Aorta (tissue), 5 donors: ENCODE measurements around the gene CLASRP. TPM values are rescaled to one million over a fixed set of nuclear protein-coding genes. Genes with fewer than 3 reads are reported as not detected.

ENCODE experiments used
- ATAC-seq: fragments of 200-7000 bp; cut with Tn5 transposase; one replicate; pipeline ENCODE4 v1.9.1; 2022; ENCODE audit warnings: moderate library complexity; ENCODE audit not compliant: low FRiP score
- DNase-seq, 2 donors: peaks; one replicate each; pipeline ENCODE4 v3.0.0-alpha.2; 2020
- H3K27ac ChIP-seq, 2 donors: one replicate each; pipeline ENCODE4 v1.5.1; 2013; ENCODE audit warnings: low read length in 2 of 2, mild to moderate bottlenecking in 2 of 2, moderate library complexity in 2 of 2, control low read depth in 1 of 2, inconsistent platforms in 1 of 2, low read depth in 1 of 2
- H3K27me3 ChIP-seq, 2 donors: one replicate each; pipeline ENCODE4 v1.6.1; 2013; ENCODE audit warnings: control low read depth in 1 of 2, low read length in 1 of 2, mild to moderate bottlenecking in 1 of 2, moderate library complexity in 1 of 2; ENCODE audit not compliant: insufficient read depth in 2 of 2, control insufficient read depth in 1 of 2
- H3K36me3 ChIP-seq, 2 donors: one replicate each; pipeline ENCODE4 v1.6.1; 2013; ENCODE audit warnings: control low read depth in 1 of 2, low read length in 1 of 2, mild to moderate bottlenecking in 1 of 2; ENCODE audit not compliant: insufficient read depth in 2 of 2, control insufficient read depth in 1 of 2
- H3K4me1 ChIP-seq, 2 donors: one replicate each; pipeline ENCODE4 v1.6.1; 2013; ENCODE audit warnings: low read length in 2 of 2, control low read depth in 1 of 2, mild to moderate bottlenecking in 1 of 2, moderate library complexity in 1 of 2; ENCODE audit not compliant: insufficient read depth in 2 of 2, control insufficient read depth in 1 of 2
- H3K4me3 ChIP-seq, 2 donors: one replicate each; pipeline ENCODE4 v1.5.1; 2013; ENCODE audit warnings: low read length in 2 of 2, control low read depth in 1 of 2, mild to moderate bottlenecking in 1 of 2
- H3K9me3 ChIP-seq: one replicate; pipeline ENCODE4 v1.6.1; 2013; ENCODE audit warnings: mild to moderate bottlenecking, low read length; ENCODE audit not compliant: control insufficient read depth
- WGBS, 2 donors: extraction: QIAGEN DNeasy Blood & Tissue Kit; methylation state at CpG; one replicate each; pipeline ENCODE4 v1.1.7; 2013; 5-methylcytosine and 5-hydroxymethylcytosine counted together
- intact Hi-C, 2 donors: fragments of 100-400 bp; cut with DNase I; formaldehyde crosslinking; loops; one replicate each; pipeline versions ENCODE4 v1.14.2 to v1.15.0; 2022
- polyA plus RNA-seq, 2 donors: library from polyadenylated mRNA; stranded (reverse); fragments of 200-250 nt; gene quantifications; one replicate each; pipeline ENCODE4 v1.2.3, GENCODE V29; 2013
- total RNA-seq, 2 donors: library from RNA; stranded (reverse); fragmentation: NEBNext Ultra II Directional; extraction: Animal tissue kit (Norgen Biotek cat#: 25700); gene quantifications; one replicate each; pipeline ENCODE4 v1.2.1, GENCODE V29; 2021
- donor health status: healthy with polysubstance abuse.
- donor health status: Bipolar disorder and iron deficiency.
- donor health status: DM: no; HTN: no; CAD: no.
- donor health status: DM: no; HTN: no; CAD: no.
- donor health status: DM: yes; HTN: yes; CAD: no.

CLASRP gene
- total and polyA plus RNA-seq, 4 donors, result 18.2 to 209 (median 92.2) TPM

DNA sequence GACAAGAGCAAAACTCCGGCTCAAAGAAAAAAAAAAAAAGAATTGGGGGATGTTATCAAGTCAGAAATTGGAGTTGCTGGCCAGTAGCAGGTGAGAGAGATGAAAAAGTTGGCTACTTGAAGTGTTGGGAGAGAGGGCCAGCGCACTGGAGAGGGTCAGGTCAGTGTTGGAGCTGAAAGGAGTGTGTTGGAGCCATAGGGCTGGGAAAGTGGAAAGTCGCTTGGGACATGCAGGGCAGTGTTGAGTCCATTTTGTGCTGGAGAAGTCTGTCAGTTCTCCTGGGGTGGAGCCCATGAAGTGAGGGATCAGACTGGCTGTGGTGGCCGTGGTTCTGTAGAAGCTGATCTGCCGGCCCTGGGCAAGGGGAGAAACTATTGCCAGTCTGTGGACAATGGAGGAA is 55.9 kb downstream of the CLASRP start:
- no peaks in the 10 kb centered on the region for H3K27me3 ChIP-seq
- ATAC-seq, result no peak
- no peak overlapping the region for H3K27ac ChIP-seq
- peaks cover 0 to 2% of the 10 kb centered on the region in 2 donors for H3K4me1 ChIP-seq
- no peaks in the 10 kb centered on the region for H3K9me3 ChIP-seq
- WGBS, 2 donors, result 81% methylated on average over 5 of the region's 5 CpGs
- H3K4me3 ChIP-seq, result no peak overlapping the region
- H3K36me3 ChIP-seq, result no peaks in the 10 kb centered on the region
- no peak for DNase-seq
- intact Hi-C loops, result loop anchor here in 1 of 2 donors (5.0 kb wide), 1 partner anchor 83 kb away; the partner anchor contains the start of genes BLOC1S3 and TRAPPC6A

DNA sequence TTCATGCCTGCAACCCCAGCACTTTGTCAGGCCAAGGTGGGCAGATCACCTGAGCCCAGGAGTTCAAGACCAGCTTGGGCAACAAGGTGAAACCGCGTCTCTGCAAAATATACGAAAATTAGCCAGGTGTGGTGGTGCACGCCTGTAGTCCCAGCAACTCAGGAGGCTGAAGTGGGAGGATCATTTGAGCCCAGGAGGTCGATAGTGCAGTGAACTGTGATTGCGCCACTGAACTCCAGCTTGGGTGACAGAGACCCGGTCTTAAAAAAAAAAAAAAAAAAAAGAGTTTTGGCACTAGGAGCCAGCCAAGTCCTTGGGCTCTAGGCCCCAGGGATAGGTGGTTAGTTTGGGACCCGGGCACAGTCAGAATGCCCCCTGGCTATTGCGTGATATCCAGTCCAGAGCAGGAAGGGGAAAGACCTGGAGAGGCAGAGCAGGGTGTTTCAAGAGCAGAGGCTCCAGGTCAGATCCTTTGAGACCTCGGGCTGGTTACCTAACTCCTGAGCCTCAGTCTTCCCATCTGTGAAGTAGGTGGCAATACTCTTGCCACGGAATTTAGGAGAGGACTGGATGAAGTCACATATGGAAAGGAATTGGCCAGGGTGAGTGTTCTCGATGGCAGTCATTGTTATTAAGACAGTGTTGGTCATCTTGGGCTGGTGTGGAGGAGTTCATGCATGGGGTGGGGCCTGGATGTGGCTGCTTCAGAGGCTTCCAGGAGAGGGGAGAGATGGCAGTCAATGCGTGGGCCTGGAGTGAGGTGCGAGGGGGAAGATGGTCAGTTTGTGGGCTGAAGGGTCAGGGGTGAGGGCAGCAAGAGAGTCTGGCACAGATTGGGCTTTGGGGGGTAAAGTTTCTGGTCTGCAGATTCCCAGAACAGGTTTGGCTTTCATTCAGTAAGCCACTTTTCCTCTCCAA is 56.9 kb downstream of the CLASRP start:
- DNase-seq (no peak), ATAC-seq (no peak)
- H3K4me1 ChIP-seq, result peaks cover 0 to 2% of the 10 kb centered on the region in 2 donors
- no peak overlapping the region for H3K4me3 ChIP-seq
- no peaks in the 10 kb centered on the region for H3K36me3 ChIP-seq
- WGBS, 2 donors, result 90 to 91% methylated on average over 14 of the region's 14 CpGs
- no peaks in the 10 kb centered on the region for H3K27me3 ChIP-seq
- no peaks in the 10 kb centered on the region for H3K9me3 ChIP-seq
- intact Hi-C loops, result no loop called here
- H3K27ac ChIP-seq, result no peak overlapping the region

DNA sequence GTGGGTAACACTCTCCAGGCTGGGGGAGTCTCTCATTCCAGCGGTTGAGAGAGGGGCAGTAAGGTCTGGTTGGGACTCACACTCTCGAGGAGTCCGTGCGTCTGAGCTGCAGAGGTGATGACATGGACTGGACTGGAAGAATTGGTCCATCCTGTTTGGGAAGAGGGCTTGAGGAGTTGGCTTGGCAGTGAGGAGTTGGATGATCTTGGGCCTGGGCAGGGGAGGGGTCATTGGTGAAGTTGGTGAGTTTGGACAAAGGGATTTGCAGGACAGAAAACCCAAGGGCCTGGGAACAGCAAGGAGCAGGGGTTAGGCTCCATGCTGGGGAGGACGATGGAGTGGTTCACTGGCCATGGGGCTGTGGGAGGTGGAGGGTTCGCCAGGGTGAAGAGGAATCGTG is 57.9 kb downstream of the CLASRP start:
- H3K9me3 ChIP-seq, result no peaks in the 10 kb centered on the region
- H3K4me3 ChIP-seq, result no peak overlapping the region
- no peaks in the 10 kb centered on the region for H3K27me3 ChIP-seq
- H3K4me1 ChIP-seq, result peaks cover 0 to 2% of the 10 kb centered on the region in 2 donors
- intact Hi-C loops, result no loop called here
- H3K36me3 ChIP-seq, result no peaks in the 10 kb centered on the region
- DNase-seq (no peak), ATAC-seq (no peak)
- 82 to 84% methylated on average over 7 of the region's 7 CpGs for WGBS, 2 donors
- H3K27ac ChIP-seq, result no peak overlapping the region

DNA sequence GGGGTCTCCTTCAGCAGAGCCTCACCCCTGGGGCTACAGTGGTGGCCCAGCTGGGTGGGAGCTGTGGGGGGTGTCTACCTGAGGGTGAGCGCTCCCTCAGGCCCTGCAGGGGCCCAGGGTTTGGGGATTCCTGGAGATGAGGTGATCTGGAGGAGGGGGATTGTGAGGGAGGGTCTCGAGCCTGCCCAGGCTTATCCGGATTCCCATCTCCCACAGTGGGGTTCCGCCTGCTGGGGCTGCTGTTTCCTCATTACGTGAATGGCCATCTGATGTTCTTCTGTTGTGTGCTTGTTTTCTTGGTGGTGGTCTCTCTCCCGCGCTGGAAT is 58.6 kb downstream of the CLASRP start:
- no peak overlapping the region for H3K27ac ChIP-seq
- WGBS, 2 donors, result 71 to 82% methylated on average over 7 of the region's 7 CpGs

DNA sequence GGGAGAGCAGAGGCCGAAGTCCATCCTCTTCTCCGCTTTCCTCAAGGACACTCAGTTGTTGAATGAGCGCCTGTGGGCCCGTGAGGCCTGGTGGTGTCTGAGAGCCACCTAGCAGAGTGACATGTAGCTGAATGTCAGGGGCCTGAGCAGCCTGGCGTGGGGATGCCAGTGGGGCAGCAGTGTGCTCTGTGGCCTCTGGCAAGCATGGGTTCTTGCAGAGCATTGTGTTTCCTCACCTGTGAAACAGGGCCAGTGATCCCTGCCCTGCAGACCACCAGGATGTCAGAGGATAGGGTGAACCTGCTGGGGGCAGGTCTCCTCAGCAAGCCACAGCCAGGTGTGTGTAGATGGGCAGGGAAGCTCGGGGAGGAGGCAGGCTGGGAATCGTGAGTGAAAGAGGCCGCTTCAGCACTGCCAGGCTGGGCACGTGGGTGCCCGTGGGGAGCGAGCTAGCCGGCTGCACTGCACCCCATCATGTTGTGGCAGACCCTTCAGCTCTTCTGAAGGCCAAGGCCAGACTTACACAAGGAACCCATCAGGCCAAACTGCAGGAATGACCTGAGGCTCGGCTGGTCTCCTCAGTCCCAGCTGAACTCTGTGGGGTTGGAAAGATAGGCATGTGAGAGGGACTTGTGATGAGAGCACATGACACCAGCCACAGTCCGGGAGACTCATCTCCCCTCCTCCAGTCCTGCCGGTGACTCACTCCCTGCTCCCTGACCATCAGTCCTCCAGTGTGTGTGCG is 59.1 kb downstream of the CLASRP start:
- Histone ChIP-seq H3K27me3 (no peaks in the 10 kb centered on the region), H3K36me3 (no peaks in the 10 kb centered on the region), H3K4me3 (no peak overlapping the region), H3K4me1 (peaks cover 0 to 2% of the 10 kb centered on the region in 2 donors), H3K9me3 (no peaks in the 10 kb centered on the region), H3K27ac (no peak overlapping the region)
- 67 to 68% methylated on average over 16 of the region's 16 CpGs for WGBS, 2 donors
- intact Hi-C loops, result no loop called here
- DNase-seq, result peak in 1 of 2 donors; percentile 77
- peak; percentile 20 for ATAC-seq

More for the DNA sequence above, 58.6 kb downstream of the CLASRP start:
- Histone ChIP-seq H3K27me3 (no peaks in the 10 kb centered on the region), H3K36me3 (no peaks in the 10 kb centered on the region), H3K9me3 (no peaks in the 10 kb centered on the region), H3K4me1 (peaks cover 0 to 2% of the 10 kb centered on the region in 2 donors), H3K4me3 (no peak overlapping the region)
- intact Hi-C loops, result no loop called here
- DNase-seq (no peak), ATAC-seq (no peak)

DNA sequence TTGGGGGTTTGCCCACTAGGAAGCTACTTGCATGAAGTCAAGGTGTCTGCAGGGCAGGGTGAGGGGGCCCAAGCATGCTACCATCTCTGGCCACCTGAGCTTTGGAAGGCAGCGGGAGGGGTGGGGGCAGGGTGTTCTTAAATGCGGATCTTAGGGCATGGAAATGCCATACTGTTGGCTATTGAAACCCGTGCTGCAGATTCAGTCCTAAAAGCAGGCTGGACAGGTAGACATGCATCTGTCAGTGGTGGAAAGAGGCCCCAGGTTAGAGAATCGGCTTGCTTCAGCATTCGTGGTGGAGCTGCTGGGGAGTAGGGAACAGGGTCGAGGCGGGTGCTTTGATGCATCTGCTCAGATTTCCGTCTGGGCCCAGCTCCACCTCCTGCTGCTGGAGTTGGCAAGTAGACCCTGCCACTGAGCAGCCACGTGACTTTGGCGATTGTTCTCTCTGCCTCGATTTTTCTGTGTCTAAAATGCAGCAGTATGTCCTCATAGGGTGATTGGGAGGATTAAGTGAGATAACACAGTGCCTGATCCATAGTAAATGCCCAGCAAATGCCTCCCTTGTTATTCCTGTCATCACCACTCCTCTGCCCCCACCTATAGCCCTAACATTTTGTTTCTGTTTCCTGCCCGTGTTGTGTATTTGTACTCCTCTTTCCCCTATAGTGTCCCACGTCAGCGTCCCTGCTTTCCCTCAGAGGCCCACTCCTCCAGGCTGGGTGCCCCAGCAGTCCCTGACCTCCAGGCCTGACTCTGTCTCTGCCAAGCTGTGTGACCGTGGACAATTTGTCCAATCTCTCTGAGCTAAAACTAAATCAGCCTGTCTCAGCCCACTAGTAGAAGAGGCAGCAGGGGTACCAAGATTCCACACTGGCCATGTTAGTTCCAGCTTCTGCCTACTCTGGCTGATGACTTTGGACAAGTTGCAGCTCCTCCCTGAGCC is 59.9 kb downstream of the CLASRP start:
- intact Hi-C loops, result no loop called here
- no peaks in the 10 kb centered on the region for H3K27me3 ChIP-seq
- no peaks in the 10 kb centered on the region for H3K9me3 ChIP-seq
- no peak overlapping the region for H3K4me3 ChIP-seq
- 50 to 59% methylated on average over 15 of the region's 15 CpGs for WGBS, 2 donors
- peaks cover 0 to under 1% of the 10 kb centered on the region in 2 donors for H3K4me1 ChIP-seq
- no peak overlapping the region for H3K27ac ChIP-seq
- peak; percentile 24 for ATAC-seq
- no peak for DNase-seq
- H3K36me3 ChIP-seq, result no peaks in the 10 kb centered on the region

DNA sequence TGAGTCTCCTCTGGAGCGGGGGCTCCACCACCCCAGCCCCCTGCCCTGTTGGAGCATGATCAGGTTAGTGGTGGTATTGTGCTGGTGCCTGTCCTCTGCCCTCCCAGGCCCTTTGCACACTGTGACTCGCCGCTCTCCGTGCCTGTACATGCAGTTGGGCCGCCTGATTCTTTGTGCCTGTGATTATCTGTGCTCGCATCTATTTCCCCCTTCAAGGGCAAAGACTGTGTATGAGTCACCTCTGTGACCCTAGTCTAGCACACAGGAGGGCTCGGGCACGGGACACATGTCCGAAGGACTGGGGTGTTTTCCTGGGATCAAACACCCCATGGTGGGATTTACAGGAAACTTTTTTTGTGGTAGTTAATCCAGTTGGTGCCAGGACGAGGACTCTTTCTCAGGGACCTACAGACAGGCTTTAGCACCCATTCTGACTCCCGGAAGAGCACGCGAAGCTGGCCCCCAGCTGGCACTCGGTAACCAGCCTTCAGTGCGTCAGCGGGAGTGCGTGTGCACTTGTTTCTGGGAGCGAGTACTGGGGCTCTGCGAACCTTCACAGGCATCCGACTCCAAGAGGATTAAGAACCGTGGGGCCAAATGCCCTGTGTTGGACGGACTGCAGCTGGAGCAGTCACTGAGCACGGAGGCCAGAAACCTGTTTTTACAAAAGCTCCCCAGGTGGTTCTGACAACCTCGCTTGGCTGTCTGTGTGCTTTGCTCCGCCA is 60.8 kb downstream of the CLASRP start:
- 79 to 80% methylated on average over 25 of the region's 25 CpGs for WGBS, 2 donors
- H3K9me3 ChIP-seq, result no peaks in the 10 kb centered on the region
- ATAC-seq (no peak), DNase-seq (no peak)
- H3K4me3 ChIP-seq, result no peak overlapping the region
- H3K27me3 ChIP-seq, result no peaks in the 10 kb centered on the region
- no peaks in the 10 kb centered on the region for H3K4me1 ChIP-seq
- no peaks in the 10 kb centered on the region for H3K36me3 ChIP-seq
- intact Hi-C loops, result no loop called here
- no peak overlapping the region for H3K27ac ChIP-seq

DNA sequence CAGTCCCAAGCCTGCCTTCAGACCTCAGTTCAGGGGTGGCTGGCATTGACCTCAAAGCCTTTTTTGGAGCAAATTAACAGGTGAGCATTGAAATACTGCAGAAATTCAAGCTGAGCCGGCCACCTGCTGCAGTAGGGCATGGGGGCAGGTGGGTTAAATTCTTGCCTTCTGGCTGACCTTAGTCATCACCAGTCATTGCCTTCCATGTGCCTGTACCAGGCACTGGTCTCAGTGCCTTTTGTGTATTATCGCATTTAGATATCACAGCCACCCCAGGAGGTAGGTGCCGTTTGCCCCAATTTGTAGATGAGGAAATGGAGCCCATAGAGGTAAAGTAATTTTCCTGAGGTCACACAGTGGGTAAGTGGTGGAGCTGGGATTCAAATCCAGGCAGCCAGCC is 61.4 kb downstream of the CLASRP start:
- DNase-seq (no peak), ATAC-seq (no peak)
- no peaks in the 10 kb centered on the region for H3K36me3 ChIP-seq
- no peak overlapping the region for H3K4me3 ChIP-seq
- H3K9me3 ChIP-seq, result no peaks in the 10 kb centered on the region
- intact Hi-C loops, result no loop called here
- H3K27ac ChIP-seq, result no peak overlapping the region
- H3K27me3 ChIP-seq, result no peaks in the 10 kb centered on the region
- WGBS, 2 donors, result 85 to 93% methylated on average over 3 of the region's 3 CpGs
- H3K4me1 ChIP-seq, result no peaks in the 10 kb centered on the region
